ENCODE results near the gene UCP3. TPM values are rescaled to one million over a fixed set of nuclear protein-coding genes. Genes with fewer than 3 reads are reported as not detected.
A peak's percentile ranks its signal among the peaks of the same experiment; 100 is the strongest.

The UCP3 gene
- total RNA-seq, 1 donor from 2014 or later: 5.7 TPM

DNA sequence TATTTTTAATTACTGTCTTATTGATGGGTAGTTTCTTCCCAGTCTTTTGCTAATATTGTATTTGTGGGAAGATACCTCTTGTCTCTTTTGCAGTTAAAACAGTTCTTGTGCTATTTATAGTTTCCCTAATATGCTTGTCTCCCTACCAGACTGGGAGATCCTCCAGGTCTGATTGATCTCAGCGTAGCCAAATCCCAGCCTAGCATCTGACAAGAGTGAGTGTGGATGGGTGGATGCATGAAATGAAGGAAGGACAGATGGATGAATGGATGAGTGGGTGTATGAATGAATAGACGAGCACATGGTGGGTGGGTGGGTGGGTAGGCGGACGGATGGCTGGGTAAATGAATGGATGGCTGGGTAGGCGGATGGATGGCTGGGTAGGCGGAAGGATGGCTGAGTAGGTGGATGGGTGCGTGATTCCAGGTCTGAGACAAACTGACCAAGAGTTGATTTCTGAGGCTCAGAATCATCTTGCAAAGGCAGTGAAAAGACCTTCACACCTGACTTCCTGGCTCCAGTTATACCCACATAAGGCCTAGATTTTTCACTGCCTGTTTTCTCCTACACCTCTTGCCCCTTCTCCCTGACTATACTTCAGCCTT, 46.7 kb downstream of the UCP3 start:
- TF ChIP-seq, protein P1, sequence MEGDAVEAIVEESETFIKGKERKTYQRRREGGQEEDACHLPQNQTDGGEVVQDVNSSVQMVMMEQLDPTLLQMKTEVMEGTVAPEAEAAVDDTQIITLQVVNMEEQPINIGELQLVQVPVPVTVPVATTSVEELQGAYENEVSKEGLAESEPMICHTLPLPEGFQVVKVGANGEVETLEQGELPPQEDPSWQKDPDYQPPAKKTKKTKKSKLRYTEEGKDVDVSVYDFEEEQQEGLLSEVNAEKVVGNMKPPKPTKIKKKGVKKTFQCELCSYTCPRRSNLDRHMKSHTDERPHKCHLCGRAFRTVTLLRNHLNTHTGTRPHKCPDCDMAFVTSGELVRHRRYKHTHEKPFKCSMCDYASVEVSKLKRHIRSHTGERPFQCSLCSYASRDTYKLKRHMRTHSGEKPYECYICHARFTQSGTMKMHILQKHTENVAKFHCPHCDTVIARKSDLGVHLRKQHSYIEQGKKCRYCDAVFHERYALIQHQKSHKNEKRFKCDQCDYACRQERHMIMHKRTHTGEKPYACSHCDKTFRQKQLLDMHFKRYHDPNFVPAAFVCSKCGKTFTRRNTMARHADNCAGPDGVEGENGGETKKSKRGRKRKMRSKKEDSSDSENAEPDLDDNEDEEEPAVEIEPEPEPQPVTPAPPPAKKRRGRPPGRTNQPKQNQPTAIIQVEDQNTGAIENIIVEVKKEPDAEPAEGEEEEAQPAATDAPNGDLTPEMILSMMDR (IDR thresholded peaks at IDR 0.05): no peak

DNA sequence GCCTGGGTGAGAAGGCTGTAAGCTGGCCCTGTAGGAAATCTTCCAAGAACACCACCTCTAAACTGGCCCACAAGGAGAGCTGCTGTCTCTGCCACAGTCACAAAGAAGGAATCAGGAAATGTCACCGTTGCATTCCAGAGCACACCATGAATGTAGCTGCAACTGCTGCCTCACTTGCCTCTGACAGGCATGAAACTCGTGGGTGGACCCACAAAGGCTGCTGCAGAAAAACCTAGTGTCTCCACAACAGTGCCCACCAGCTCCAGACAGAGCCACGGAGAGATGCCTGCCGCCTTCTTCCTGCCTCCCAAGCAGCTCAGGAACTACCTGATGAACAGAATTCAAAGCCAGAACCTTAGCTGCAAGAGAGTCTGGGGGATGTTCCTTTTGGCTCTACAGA, 47.6 kb downstream of the UCP3 start:
- Mint-ChIP-seq H3K4me1 (peaks cover 15% of the 10 kb centered on the region), H3K4me3 (no peak overlapping the region), H3K27me3 (peaks cover 16% of the 10 kb centered on the region), H3K9me3 (no peaks in the 10 kb centered on the region), H3K36me3 (ENCODE audit: low read depth) (no peaks in the 10 kb centered on the region), H3K27ac (no peak overlapping the region)
- ChIA-PET CTCF (no interaction called here), POLR2A (interaction anchor here (1.1 kb wide), 1 partner anchor 21 kb away, joined by 3 read pairs; the partner anchor contains the start of gene UCP2)
- TF ChIP-seq, protein P1 (IDR thresholded peaks at IDR 0.05): no peak
- intact Hi-C loops (cut with micrococcal nuclease): no loop called here
- no peak for DNase-seq
- ATAC-seq (ENCODE audit: low read depth): no peak

More for the DNA sequence above, 46.7 kb downstream of the UCP3 start:
- Mint-ChIP-seq H3K27ac (no peak overlapping the region), H3K9me3 (no peaks in the 10 kb centered on the region), H3K27me3 (peaks cover 12% of the 10 kb centered on the region), H3K4me1 (peaks cover 15% of the 10 kb centered on the region), H3K4me3 (no peak overlapping the region), H3K36me3 (ENCODE audit: low read depth) (no peaks in the 10 kb centered on the region)
- CTCF ChIA-PET: interaction anchor here (0.9 kb wide), 1 partner anchor 35 kb away, joined by 3 read pairs; no protein-coding TSS in a partner anchor
- ATAC-seq (ENCODE audit: low read depth): no peak
- DNase-seq: no peak
- POLR2A ChIA-PET: no interaction called here
- intact Hi-C loops (cut with micrococcal nuclease): no loop called here

DNA sequence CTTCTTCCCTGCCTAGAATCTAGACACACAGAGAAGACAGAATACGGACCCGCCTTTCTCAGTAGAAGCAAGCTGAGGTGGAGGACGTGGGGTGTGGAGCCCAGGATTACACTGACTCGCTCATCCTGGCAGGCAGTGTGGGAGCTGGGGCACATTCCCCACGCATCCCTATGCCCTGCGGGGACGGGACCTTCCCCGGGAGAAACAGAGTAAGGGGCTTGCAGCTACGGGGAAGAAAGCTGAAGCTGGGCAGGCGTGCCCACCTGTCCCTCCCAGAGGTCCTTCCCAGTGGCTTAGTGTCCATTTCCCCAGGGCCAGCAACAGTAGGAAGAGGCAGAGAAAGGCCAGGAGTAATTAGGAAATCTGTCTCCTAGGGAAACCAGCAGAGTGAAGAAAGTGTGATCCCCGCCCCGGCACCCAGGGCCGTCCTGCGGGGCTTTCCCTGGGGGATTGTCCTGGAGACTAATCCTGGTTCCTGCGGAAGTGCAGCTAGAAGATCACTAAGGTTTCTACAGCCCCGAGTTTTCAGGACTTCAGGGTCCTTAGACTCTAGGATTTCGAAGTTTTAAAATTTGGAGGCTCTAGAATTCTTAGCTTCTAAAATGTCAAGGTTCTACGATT, 50.3 kb downstream of the UCP3 start:
- ChIA-PET CTCF (interaction anchor here (1.4 kb wide), 1 partner anchor 75 kb away, joined by 3 read pairs; no protein-coding TSS in a partner anchor), POLR2A (no interaction called here)
- H3K36me3 Mint-ChIP-seq (ENCODE audit: low read depth): no peaks in the 10 kb centered on the region
- H3K9me3 Mint-ChIP-seq: no peaks in the 10 kb centered on the region
- peaks cover 23% of the 10 kb centered on the region for H3K27me3 Mint-ChIP-seq
- H3K4me1 Mint-ChIP-seq: peaks cover 6% of the 10 kb centered on the region
- ATAC-seq (ENCODE audit: low read depth): no peak
- no peak overlapping the region for H3K27ac Mint-ChIP-seq
- H3K4me3 Mint-ChIP-seq: no peak overlapping the region
- TF ChIP-seq, protein P1 (IDR thresholded peaks at IDR 0.05): no peak
- intact Hi-C loops (cut with micrococcal nuclease): no loop called here
- no peak for DNase-seq

DNA sequence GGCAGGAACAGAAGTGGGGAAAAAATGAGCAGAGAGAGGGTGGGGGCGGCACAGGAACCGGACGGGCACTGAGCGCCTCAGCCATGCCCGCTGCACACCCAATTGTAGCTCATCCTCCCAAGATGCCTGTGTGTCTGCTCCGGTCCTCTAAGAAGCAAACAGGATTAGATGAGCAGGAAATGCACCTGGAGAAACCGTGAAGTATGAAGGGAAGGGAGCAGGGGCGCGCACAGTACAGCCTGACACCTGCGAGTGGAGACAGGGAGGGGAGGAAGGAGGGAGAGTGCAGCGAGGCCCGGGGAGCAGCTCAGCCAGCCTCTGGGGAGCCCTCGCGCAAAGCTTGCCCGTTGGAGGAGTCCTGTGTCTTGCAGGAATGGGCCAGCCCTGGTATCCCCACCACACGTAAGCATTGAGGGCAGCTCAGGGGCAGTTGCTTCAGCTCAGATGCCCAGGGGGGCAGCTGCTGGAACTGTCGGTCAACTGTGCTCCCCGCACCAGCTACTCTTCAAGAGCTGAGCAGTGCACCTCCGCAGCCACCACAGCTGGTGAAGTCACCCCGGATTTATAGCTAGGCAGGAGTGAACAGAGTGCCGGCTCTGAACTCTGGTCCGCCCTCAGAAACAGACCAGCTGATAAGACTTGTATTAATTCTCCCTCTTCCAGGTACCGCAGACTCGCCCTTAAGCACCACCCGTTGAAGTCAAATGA, 51.1 kb downstream of the UCP3 start:
- Mint-ChIP-seq H3K4me1 (peaks cover 6% of the 10 kb centered on the region), H3K4me3 (peak overlapping the region; percentile 46), H3K27ac (no peak overlapping the region), H3K36me3 (ENCODE audit: low read depth) (no peaks in the 10 kb centered on the region), H3K9me3 (no peaks in the 10 kb centered on the region), H3K27me3 (peaks cover 23% of the 10 kb centered on the region)
- intact Hi-C loops (cut with micrococcal nuclease): no loop called here
- TF ChIP-seq, protein P1 (IDR thresholded peaks at IDR 0.05): no peak
- ChIA-PET POLR2A (interaction anchor here (1.1 kb wide), 1 partner anchor 12 kb away, joined by 3 read pairs; no protein-coding TSS in a partner anchor), CTCF (interaction anchor here (1.4 kb wide), 1 partner anchor 76 kb away, joined by 3 read pairs; no protein-coding TSS in a partner anchor)
- no peak for DNase-seq
- no peak for ATAC-seq (ENCODE audit: low read depth)
